Aorta (tissue), 5 donors: ENCODE data around the gene OR4E2. TPM values are rescaled to one million over a fixed set of nuclear protein-coding genes. Genes with fewer than 3 reads are reported as not detected.

Experiments
- ATAC-seq: fragments of 200-7000 bp; cut with Tn5 transposase; one replicate; pipeline ENCODE4 v1.9.1; 2022; ENCODE audit warnings: moderate library complexity; ENCODE audit not compliant: low FRiP score
- DNase-seq, 2 donors: peaks; one replicate each; pipeline ENCODE4 v3.0.0-alpha.2; 2020
- H3K27ac ChIP-seq, 2 donors: one replicate each; pipeline ENCODE4 v1.5.1; 2013; ENCODE audit warnings: low read length in 2 of 2, mild to moderate bottlenecking in 2 of 2, moderate library complexity in 2 of 2, control low read depth in 1 of 2, inconsistent platforms in 1 of 2, low read depth in 1 of 2
- H3K27me3 ChIP-seq, 2 donors: one replicate each; pipeline ENCODE4 v1.6.1; 2013; ENCODE audit warnings: control low read depth in 1 of 2, low read length in 1 of 2, mild to moderate bottlenecking in 1 of 2, moderate library complexity in 1 of 2; ENCODE audit not compliant: insufficient read depth in 2 of 2, control insufficient read depth in 1 of 2
- H3K36me3 ChIP-seq, 2 donors: one replicate each; pipeline ENCODE4 v1.6.1; 2013; ENCODE audit warnings: control low read depth in 1 of 2, low read length in 1 of 2, mild to moderate bottlenecking in 1 of 2; ENCODE audit not compliant: insufficient read depth in 2 of 2, control insufficient read depth in 1 of 2
- H3K4me1 ChIP-seq, 2 donors: one replicate each; pipeline ENCODE4 v1.6.1; 2013; ENCODE audit warnings: low read length in 2 of 2, control low read depth in 1 of 2, mild to moderate bottlenecking in 1 of 2, moderate library complexity in 1 of 2; ENCODE audit not compliant: insufficient read depth in 2 of 2, control insufficient read depth in 1 of 2
- H3K4me3 ChIP-seq, 2 donors: one replicate each; pipeline ENCODE4 v1.5.1; 2013; ENCODE audit warnings: low read length in 2 of 2, control low read depth in 1 of 2, mild to moderate bottlenecking in 1 of 2
- H3K9me3 ChIP-seq: one replicate; pipeline ENCODE4 v1.6.1; 2013; ENCODE audit warnings: mild to moderate bottlenecking, low read length; ENCODE audit not compliant: control insufficient read depth
- WGBS, 2 donors: extraction: QIAGEN DNeasy Blood & Tissue Kit; methylation state at CpG; one replicate each; pipeline ENCODE4 v1.1.7; 2013; 5-methylcytosine and 5-hydroxymethylcytosine counted together
- intact Hi-C, 2 donors: fragments of 100-400 bp; cut with DNase I; formaldehyde crosslinking; loops; one replicate each; pipeline versions ENCODE4 v1.14.2 to v1.15.0; 2022
- polyA plus RNA-seq, 2 donors: library from polyadenylated mRNA; stranded (reverse); fragments of 200-250 nt; gene quantifications; one replicate each; pipeline ENCODE4 v1.2.3, GENCODE V29; 2013
- total RNA-seq, 2 donors: library from RNA; stranded (reverse); fragmentation: NEBNext Ultra II Directional; extraction: Animal tissue kit (Norgen Biotek cat#: 25700); gene quantifications; one replicate each; pipeline ENCODE4 v1.2.1, GENCODE V29; 2021
- donor health status: healthy with polysubstance abuse.
- donor health status: Bipolar disorder and iron deficiency.
- donor health status: DM: no; HTN: no; CAD: no.
- donor health status: DM: no; HTN: no; CAD: no.
- donor health status: DM: yes; HTN: yes; CAD: no.

OR4E2 gene
- total and polyA plus RNA-seq, 4 donors: not detected

- Histone ChIP-seq H3K9me3 (no peaks in the 10 kb centered on the region), H3K4me1 (no peaks in the 10 kb centered on the region), H3K4me3 (no peak overlapping the region), H3K27me3 (no peaks in the 10 kb centered on the region), H3K27ac (no peak overlapping the region), H3K36me3 (no peaks in the 10 kb centered on the region)
- intact Hi-C loops: no loop called here
- 60 to 64% methylated on average over 5 of the region's 5 CpGs for WGBS, 2 donors
- DNase-seq (no peak), ATAC-seq (no peak)
Measured at GRCh38 chr14:21643407-21643806, 10.2 kb upstream of the OR4E2 start.

DNA sequence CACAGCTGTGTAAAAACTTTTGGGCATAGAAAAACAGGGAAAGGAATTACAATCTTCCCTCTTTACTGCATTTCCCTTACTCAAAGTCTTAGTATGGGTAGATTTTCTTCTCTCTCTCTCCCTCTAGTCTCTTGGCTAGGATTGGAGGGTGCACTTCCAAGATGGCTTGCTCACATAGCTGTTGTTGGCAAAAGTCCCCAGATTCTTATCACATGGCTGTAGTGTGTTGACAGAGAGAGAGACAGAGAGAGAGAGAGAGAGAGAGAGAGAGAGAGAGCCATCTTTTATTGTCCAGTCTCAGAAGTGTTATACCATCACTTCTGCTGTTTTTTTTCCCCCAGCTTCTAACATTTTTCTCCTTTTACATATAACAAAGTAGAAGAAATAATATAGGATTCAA lies 6.3 kb upstream of the OR4E2 start:
- no peaks in the 10 kb centered on the region for H3K4me1 ChIP-seq
- no peaks in the 10 kb centered on the region for H3K36me3 ChIP-seq
- ATAC-seq (no peak), DNase-seq (no peak)
- no peaks in the 10 kb centered on the region for H3K27me3 ChIP-seq
- intact Hi-C loops: no loop called here
- peaks cover 1% of the 10 kb centered on the region for H3K9me3 ChIP-seq
- no peak overlapping the region for H3K27ac ChIP-seq
- no peak overlapping the region for H3K4me3 ChIP-seq

DNA sequence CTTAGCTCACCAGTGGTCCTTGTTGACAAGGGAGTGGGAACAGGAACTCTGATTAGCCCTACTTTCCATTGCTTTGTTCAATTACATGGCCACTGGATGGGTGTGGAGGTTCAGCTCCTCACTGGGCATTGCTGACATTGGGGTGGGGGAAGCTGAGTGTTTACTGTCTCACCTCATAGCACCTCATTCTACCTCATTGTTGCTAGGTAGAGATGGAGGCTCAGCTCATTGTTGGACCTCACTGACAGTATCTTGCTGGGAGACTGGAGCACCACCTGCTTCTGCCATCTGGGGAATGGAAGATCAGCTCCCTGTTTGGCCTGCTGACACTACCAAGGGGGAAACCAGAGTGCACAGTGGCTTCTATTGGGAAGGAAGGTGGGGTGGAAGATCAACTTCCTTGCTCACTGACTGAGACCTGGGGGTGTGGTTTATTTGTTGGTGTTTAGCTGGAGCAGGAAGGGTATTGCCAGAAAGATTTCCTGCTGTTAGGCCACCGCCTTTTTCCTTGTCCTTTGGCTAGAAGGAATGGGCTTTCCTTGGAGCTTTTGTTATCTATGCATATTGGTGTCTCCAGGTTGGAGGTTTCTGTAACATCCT lies 1.3 kb upstream of the OR4E2 start:
- intact Hi-C loops: no loop called here
- Histone ChIP-seq H3K27me3 (no peaks in the 10 kb centered on the region), H3K27ac (no peak overlapping the region), H3K36me3 (no peaks in the 10 kb centered on the region), H3K4me1 (no peaks in the 10 kb centered on the region), H3K9me3 (peaks cover 1% of the 10 kb centered on the region), H3K4me3 (no peak overlapping the region)
- ATAC-seq (no peak), DNase-seq (no peak)
- 46 to 63% methylated on average over 1 of the region's 1 CpG for WGBS, 2 donors

- DNase-seq (no peak), ATAC-seq (no peak)
- Histone ChIP-seq H3K4me3 (no peak overlapping the region), H3K27ac (no peak overlapping the region), H3K4me1 (no peaks in the 10 kb centered on the region), H3K36me3 (no peaks in the 10 kb centered on the region), H3K9me3 (peaks cover 1% of the 10 kb centered on the region), H3K27me3 (no peaks in the 10 kb centered on the region)
- WGBS, 2 donors: 92% methylated on average over 5 of the region's 5 CpGs
- intact Hi-C loops: no loop called here
Measured at GRCh38 chr14:21654215-21654614, 580 bp downstream of the OR4E2 start.

GRCh38 chr14:21656980-21657379 lies 3.3 kb downstream of the OR4E2 start:
- WGBS, 2 donors: 38 to 92% methylated on average over 1 of the region's 1 CpG
- Histone ChIP-seq H3K27ac (no peak overlapping the region), H3K36me3 (no peaks in the 10 kb centered on the region), H3K27me3 (no peaks in the 10 kb centered on the region), H3K9me3 (no peaks in the 10 kb centered on the region), H3K4me1 (no peaks in the 10 kb centered on the region), H3K4me3 (no peak overlapping the region)
- ATAC-seq (no peak), DNase-seq (no peak)
- intact Hi-C loops: no loop called here

DNA sequence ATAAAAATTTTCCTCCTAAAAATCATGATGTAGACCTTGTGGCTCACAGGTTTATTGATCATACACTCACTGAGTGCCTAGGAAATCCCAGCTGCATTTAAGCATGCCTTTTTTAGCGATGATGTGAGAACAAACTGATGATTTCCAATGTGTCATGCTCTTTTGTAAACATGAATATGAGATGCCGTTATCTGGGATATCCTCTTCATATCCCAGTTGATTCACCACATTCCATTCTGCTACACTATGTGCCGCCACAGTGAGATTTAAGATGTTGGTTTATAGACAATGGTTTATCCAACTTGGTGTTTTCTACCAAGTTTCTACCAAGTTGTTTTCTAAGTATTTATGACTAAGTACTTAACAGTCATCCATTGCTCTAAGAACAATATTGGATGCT lies 14.7 kb downstream of the OR4E2 start:
- WGBS, 2 donors: 68 to 76% methylated on average over 3 of the region's 3 CpGs
- no peaks in the 10 kb centered on the region for H3K27me3 ChIP-seq
- no peak overlapping the region for H3K27ac ChIP-seq
- no peak for DNase-seq
- H3K4me1 ChIP-seq: no peaks in the 10 kb centered on the region
- H3K9me3 ChIP-seq: peaks cover 1% of the 10 kb centered on the region
- H3K36me3 ChIP-seq: no peaks in the 10 kb centered on the region
- no peak overlapping the region for H3K4me3 ChIP-seq
- intact Hi-C loops: no loop called here
- no peak for ATAC-seq

DNA sequence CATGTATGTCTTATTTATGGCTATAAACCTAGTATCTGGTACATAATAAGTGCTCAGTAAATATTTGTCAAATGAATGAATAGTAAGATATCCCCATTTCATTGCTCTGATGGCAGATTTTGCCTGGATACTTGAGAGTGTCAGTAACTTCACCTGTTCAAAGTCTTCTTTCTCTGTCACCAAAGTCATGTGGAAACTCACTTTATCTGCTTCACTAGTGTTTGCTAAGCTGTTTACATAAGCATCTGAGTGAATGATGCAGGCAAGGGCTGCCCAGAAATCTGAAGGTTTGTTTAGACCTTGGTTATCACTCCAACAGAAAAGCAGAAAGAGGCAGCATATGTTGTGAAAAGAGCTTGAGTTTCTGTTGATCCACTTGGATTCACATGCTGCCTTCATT lies 15.6 kb downstream of the OR4E2 start:
- no peak overlapping the region for H3K27ac ChIP-seq
- DNase-seq: no peak
- H3K27me3 ChIP-seq: no peaks in the 10 kb centered on the region
- H3K36me3 ChIP-seq: no peaks in the 10 kb centered on the region
- ATAC-seq: no peak
- no peaks in the 10 kb centered on the region for H3K4me1 ChIP-seq
- no peaks in the 10 kb centered on the region for H3K9me3 ChIP-seq
- no peak overlapping the region for H3K4me3 ChIP-seq
- intact Hi-C loops: no loop called here

DNA sequence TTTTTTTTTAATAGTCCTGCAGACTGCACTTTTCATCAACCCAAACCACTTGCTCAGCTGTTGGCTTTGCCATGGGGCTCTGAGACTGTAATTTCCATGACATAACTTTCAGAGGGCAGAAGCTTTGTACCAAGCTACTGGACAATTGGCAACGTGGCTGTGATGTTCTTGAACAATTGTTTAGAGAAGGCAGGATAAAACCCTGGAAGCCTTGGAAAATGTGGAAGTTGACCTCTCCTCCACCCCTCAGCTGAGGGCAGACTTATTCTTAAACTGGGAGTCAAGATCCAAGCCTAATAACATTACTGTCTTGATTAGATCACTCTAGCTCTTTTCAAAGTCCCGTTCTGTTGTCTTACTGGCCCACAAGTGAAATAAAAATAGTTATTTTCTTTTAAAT lies 17.7 kb downstream of the OR4E2 start:
- H3K9me3 ChIP-seq: no peaks in the 10 kb centered on the region
- DNase-seq (no peak), ATAC-seq (no peak)
- H3K27me3 ChIP-seq: no peaks in the 10 kb centered on the region
- no peaks in the 10 kb centered on the region for H3K36me3 ChIP-seq
- H3K27ac ChIP-seq: no peak overlapping the region
- intact Hi-C loops: no loop called here
- no peak overlapping the region for H3K4me3 ChIP-seq
- H3K4me1 ChIP-seq: no peaks in the 10 kb centered on the region
- 38 to 45% methylated on average over 2 of the region's 2 CpGs for WGBS, 2 donors

- intact Hi-C loops: no loop called here
- WGBS, 2 donors: 87 to 88% methylated on average over 1 of the region's 1 CpG
- Histone ChIP-seq H3K4me3 (no peak overlapping the region), H3K27ac (no peak overlapping the region), H3K27me3 (no peaks in the 10 kb centered on the region), H3K4me1 (no peaks in the 10 kb centered on the region), H3K36me3 (no peaks in the 10 kb centered on the region), H3K9me3 (no peaks in the 10 kb centered on the region)
- ATAC-seq (no peak), DNase-seq (no peak)
Measured at GRCh38 chr14:21672116-21672515, 18.5 kb downstream of the OR4E2 start.
